ENCODE results near the gene HIVEP2. TPM values are rescaled to one million over a fixed set of nuclear protein-coding genes. Genes with fewer than 3 reads are reported as not detected.
A peak's percentile ranks its signal among the peaks of the same experiment; 100 is the strongest.

HIVEP2 gene
- total RNA-seq, 2 experiments from 2014 or later = 48.4 to 48.6 TPM

GRCh38 chr6:142839686-142840040 is 105.3 kb downstream of the HIVEP2 start:
- intact Hi-C loops (cut with DNase I, micrococcal nuclease) = loop anchor here in 1 of 2 experiments (5.0 kb wide), 1 partner anchor 88 kb away; no protein-coding TSS in a partner anchor
- peaks cover 90% of the 10 kb centered on the region for H3K4me1 Mint-ChIP-seq (ENCODE audit: low read depth)
- H3K36me3 Mint-ChIP-seq (ENCODE audit: low read depth) = peaks cover 21% of the 10 kb centered on the region
- H3K36me3 ChIP-seq (ENCODE audit: insufficient read depth, low read length) = peaks cover 11% of the 10 kb centered on the region
- CTCF ChIA-PET = interaction anchor here (0.8 kb wide), 1 partner anchor 113 kb away, joined by 3 read pairs; no protein-coding TSS in a partner anchor
- TF ChIP-seq CTCF (IDR thresholded peaks at IDR 0.05) = no peak
- no peaks in the 10 kb centered on the region for H3K9me3 Mint-ChIP-seq
- H3K27ac ChIP-seq (ENCODE audit: low read depth in 1 of 2, low read length in 2 of 2) = peak overlapping the region; percentile 3 to 40
- ATAC-seq (ENCODE audit: poor library complexity) (no peak), DNase-seq (no peak)
- H3K27me3 Mint-ChIP-seq = no peaks in the 10 kb centered on the region
- no peaks in the 10 kb centered on the region for H3K9me3 ChIP-seq (ENCODE audit: control insufficient read depth in 1 of 2, insufficient read depth in 1 of 2, low read length in 2 of 2)
- peak overlapping the region; percentile 80 for H3K27ac Mint-ChIP-seq
- H3K27me3 ChIP-seq (ENCODE audit: control insufficient read depth in 1 of 2, insufficient read depth in 2 of 2, low read length in 2 of 2) = no peaks in the 10 kb centered on the region
- H3K4me1 ChIP-seq (ENCODE audit: insufficient read depth, low read length) = peaks cover 18% of the 10 kb centered on the region
- H3K4me3 Mint-ChIP-seq = peak overlapping the region; percentile 65
- POLR2A ChIA-PET = interaction anchor here (1.0 to 11.3 kb wide), 8 partner anchors 9 to 106 kb away, joined by 3 to 323 read pairs (median 4); no protein-coding TSS in a partner anchor
- no peak overlapping the region for H3K4me3 ChIP-seq (ENCODE audit: low read length)

- CTCF ChIA-PET = interaction anchor here (0.8 kb wide), 1 partner anchor 113 kb away, joined by 3 read pairs; no protein-coding TSS in a partner anchor
- H3K36me3 ChIP-seq (ENCODE audit: insufficient read depth, low read length) = peaks cover 11% of the 10 kb centered on the region
- intact Hi-C loops (cut with DNase I, micrococcal nuclease) = no loop called here
- Mint-ChIP-seq H3K4me1 (ENCODE audit: low read depth) (peaks cover 85% of the 10 kb centered on the region), H3K36me3 (ENCODE audit: low read depth) (peaks cover 25% of the 10 kb centered on the region), H3K9me3 (no peaks in the 10 kb centered on the region), H3K27me3 (no peaks in the 10 kb centered on the region), H3K4me3 (peak overlapping the region; percentile 65), H3K27ac (peak overlapping the region; percentile 80)
- peaks cover 15% of the 10 kb centered on the region for H3K4me1 ChIP-seq (ENCODE audit: insufficient read depth, low read length)
- H3K27me3 ChIP-seq (ENCODE audit: control insufficient read depth in 1 of 2, insufficient read depth in 2 of 2, low read length in 2 of 2) = no peaks in the 10 kb centered on the region
- no peak overlapping the region for H3K4me3 ChIP-seq (ENCODE audit: low read length)
- TF ChIP-seq CTCF (IDR thresholded peaks at IDR 0.05) = no peak
- DNase-seq (peak in 2 of 14 experiments; percentile 28 to 49), ATAC-seq (ENCODE audit: poor library complexity) (no peak)
- H3K27ac ChIP-seq (ENCODE audit: low read depth in 1 of 2, low read length in 2 of 2) = peak overlapping the region; percentile 40 to 47
- no peaks in the 10 kb centered on the region for H3K9me3 ChIP-seq (ENCODE audit: control insufficient read depth in 1 of 2, insufficient read depth in 1 of 2, low read length in 2 of 2)
- POLR2A ChIA-PET = interaction anchor here (1.0 to 11.3 kb wide), 9 partner anchors 9 to 107 kb away, joined by 3 to 323 read pairs (median 3); no protein-coding TSS in a partner anchor
Measured at GRCh38 chr6:142838821-142839685, 105.9 kb downstream of the HIVEP2 start.

- no peak overlapping the region for H3K27ac ChIP-seq (ENCODE audit: low read depth in 1 of 2, low read length in 2 of 2)
- TF ChIP-seq CTCF (IDR thresholded peaks at IDR 0.05) = no peak
- Mint-ChIP-seq H3K9me3 (no peaks in the 10 kb centered on the region), H3K4me3 (no peak overlapping the region), H3K4me1 (ENCODE audit: low read depth) (peaks cover 81% of the 10 kb centered on the region), H3K27me3 (no peaks in the 10 kb centered on the region), H3K27ac (peak overlapping the region; percentile 66), H3K36me3 (ENCODE audit: low read depth) (peaks cover 50% of the 10 kb centered on the region)
- CTCF ChIA-PET = interaction anchor here (1.3 to 2.2 kb wide), 2 partner anchors 17 to 36 kb away, joined by 3 to 5 read pairs; no protein-coding TSS in a partner anchor
- H3K9me3 ChIP-seq (ENCODE audit: control insufficient read depth in 1 of 2, insufficient read depth in 1 of 2, low read length in 2 of 2) = no peaks in the 10 kb centered on the region
- peaks cover 23% of the 10 kb centered on the region for H3K36me3 ChIP-seq (ENCODE audit: insufficient read depth, low read length)
- DNase-seq (no peak), ATAC-seq (ENCODE audit: poor library complexity) (no peak)
- H3K4me3 ChIP-seq (ENCODE audit: low read length) = no peak overlapping the region
- POLR2A ChIA-PET = interaction anchor here (0.5 to 11.3 kb wide), 10 partner anchors 9 to 111 kb away, joined by 3 to 323 read pairs (median 4); no protein-coding TSS in a partner anchor
- intact Hi-C loops (cut with DNase I, micrococcal nuclease) = no loop called here
- peaks cover 15% of the 10 kb centered on the region for H3K4me1 ChIP-seq (ENCODE audit: insufficient read depth, low read length)
- H3K27me3 ChIP-seq (ENCODE audit: control insufficient read depth in 1 of 2, insufficient read depth in 2 of 2, low read length in 2 of 2) = no peaks in the 10 kb centered on the region
Measured at GRCh38 chr6:142835787-142836535, 109.0 kb downstream of the HIVEP2 start.
